PC-9 (cell line): ENCODE data around the gene TTL.
"Not testable (repeated sequence)": the region's sequence is repeated elsewhere in the genome, so short reads cannot be mapped to it uniquely, and the experiment has no call there.

Experiments used
- EZH2 ChIP-seq: fragments of 200-600 bp; sonication (generic); IDR thresholded peaks from 2 replicates; pipeline ENCODE4 v1.8.0; 2017; ENCODE audit warnings: antibody characterized with exemption, low read depth
- TF ChIP-seq, protein P1 (sequence below): fragments of 200-600 bp; sonication (generic); conservative IDR thresholded peaks from 2 replicates; pipeline ENCODE4 v1.6.1; 2017; ENCODE audit warnings: mixed run types, antibody characterized with exemption, mild to moderate bottlenecking, moderate library complexity

DNA sequence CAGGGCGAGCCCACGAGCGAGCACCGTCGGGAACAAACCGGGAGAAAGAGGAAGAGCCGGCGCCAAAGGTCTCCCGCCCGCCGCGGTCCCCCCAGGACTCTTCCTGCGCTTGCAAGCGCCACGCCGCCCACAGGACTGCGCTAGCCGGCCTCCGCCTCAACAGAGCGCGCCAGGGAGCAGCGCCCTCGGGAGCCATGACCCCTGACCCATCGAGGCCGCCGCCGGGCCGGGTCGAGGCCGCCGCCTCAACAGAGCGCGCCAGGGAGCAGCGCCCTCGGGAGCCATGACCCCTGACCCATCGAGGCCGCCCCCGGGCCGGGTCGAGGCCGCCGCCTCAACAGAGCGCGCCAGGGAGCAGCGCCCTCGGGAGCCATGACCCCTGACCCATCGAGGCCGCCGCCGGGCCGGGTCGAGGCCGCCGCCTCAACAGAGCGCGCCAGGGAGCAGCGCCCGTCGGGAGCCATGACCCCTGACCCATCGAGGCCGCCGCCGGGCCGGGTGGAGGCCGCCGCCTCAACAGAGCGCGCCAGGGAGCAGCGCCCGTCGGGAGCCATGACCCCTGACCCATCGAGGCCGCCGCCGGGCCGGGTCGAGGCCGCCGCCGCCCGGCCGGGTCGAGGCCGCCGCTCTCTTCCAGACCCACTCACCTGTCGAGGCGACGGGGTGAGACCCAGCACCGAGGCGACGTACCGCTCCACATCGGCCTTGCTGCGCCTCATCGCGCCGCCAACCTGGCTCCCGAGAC lies 49.0 kb upstream of the TTL start:
- TF ChIP-seq, protein P1, sequence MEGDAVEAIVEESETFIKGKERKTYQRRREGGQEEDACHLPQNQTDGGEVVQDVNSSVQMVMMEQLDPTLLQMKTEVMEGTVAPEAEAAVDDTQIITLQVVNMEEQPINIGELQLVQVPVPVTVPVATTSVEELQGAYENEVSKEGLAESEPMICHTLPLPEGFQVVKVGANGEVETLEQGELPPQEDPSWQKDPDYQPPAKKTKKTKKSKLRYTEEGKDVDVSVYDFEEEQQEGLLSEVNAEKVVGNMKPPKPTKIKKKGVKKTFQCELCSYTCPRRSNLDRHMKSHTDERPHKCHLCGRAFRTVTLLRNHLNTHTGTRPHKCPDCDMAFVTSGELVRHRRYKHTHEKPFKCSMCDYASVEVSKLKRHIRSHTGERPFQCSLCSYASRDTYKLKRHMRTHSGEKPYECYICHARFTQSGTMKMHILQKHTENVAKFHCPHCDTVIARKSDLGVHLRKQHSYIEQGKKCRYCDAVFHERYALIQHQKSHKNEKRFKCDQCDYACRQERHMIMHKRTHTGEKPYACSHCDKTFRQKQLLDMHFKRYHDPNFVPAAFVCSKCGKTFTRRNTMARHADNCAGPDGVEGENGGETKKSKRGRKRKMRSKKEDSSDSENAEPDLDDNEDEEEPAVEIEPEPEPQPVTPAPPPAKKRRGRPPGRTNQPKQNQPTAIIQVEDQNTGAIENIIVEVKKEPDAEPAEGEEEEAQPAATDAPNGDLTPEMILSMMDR, result not testable (repeated sequence)
- not testable (repeated sequence) for TF ChIP-seq EZH2
